Liver (tissue), 9 donors: Measurements from ENCODE around the gene ULK1. TPM values are rescaled to one million over a fixed set of nuclear protein-coding genes. Genes with fewer than 3 reads are reported as not detected.

Experiments
- DNase-seq: peaks from one replicate; pipeline ENCODE4 v3.0.0-alpha.2; 2017; ENCODE audit warnings: low spot score
- H3K27ac ChIP-seq, 2 donors: one replicate each; pipeline ENCODE4 v1.7.0; 2013; ENCODE audit warnings: inconsistent platforms in 2 of 2, low read length in 2 of 2, control low read depth in 1 of 2, low read depth in 1 of 2, mild to moderate bottlenecking in 1 of 2
- H3K27me3 ChIP-seq, 4 donors: one replicate each; pipeline versions ENCODE4 v1.6.1 to v1.7.0; 2013; ENCODE audit warnings: low read length in 3 of 4, inconsistent platforms in 1 of 4, mild to moderate bottlenecking in 1 of 4, moderate library complexity in 1 of 4; ENCODE audit not compliant: control insufficient read depth in 4 of 4, insufficient read depth in 4 of 4
- H3K36me3 ChIP-seq, 4 donors: one replicate each; pipeline versions ENCODE4 v1.6.1 to v1.7.0; 2013; ENCODE audit warnings: low read length in 3 of 4, mild to moderate bottlenecking in 3 of 4, low read depth in 1 of 4, moderate library complexity in 1 of 4; ENCODE audit not compliant: control insufficient read depth in 4 of 4, insufficient read depth in 3 of 4
- H3K4me1 ChIP-seq, 4 donors: one replicate each; pipeline versions ENCODE4 v1.6.1 to v1.7.0; 2013; ENCODE audit warnings: low read length in 3 of 4, mild to moderate bottlenecking in 3 of 4, moderate library complexity in 1 of 4; ENCODE audit not compliant: control insufficient read depth in 4 of 4, insufficient read depth in 4 of 4
- H3K4me3 ChIP-seq, 3 donors: one replicate each; pipeline versions ENCODE4 v1.6.1 to v1.7.0; 2013; ENCODE audit warnings: low read length in 3 of 3, control low read depth in 1 of 3, low read depth in 1 of 3, mild to moderate bottlenecking in 1 of 3
- H3K9ac ChIP-seq, 2 donors: one replicate each; pipeline ENCODE4 v1.7.0; 2013; ENCODE audit warnings: low read length in 2 of 2, mild to moderate bottlenecking in 2 of 2, moderate library complexity in 2 of 2, control low read depth in 1 of 2, low read depth in 1 of 2
- H3K9me3 ChIP-seq, 4 donors: one replicate each; pipeline versions ENCODE4 v1.6.1 to v1.7.0; 2013; ENCODE audit warnings: low read length in 3 of 4; ENCODE audit not compliant: control insufficient read depth in 4 of 4
- EGR1 ChIP-seq, 2 donors: IDR thresholded peaks; 2 replicates each; pipeline ENCODE4 v1.6.1; 2016 to 2018; ENCODE audit warnings: antibody characterized with exemption in 2 of 2, low read depth in 2 of 2
- JUND ChIP-seq, 2 donors: IDR thresholded peaks; 2 replicates each; pipeline ENCODE4 v1.6.1; 2016; ENCODE audit warnings: antibody characterized with exemption in 2 of 2
- MAX ChIP-seq: IDR thresholded peaks from 2 replicates; pipeline ENCODE4 v1.6.1; 2016; ENCODE audit warnings: antibody characterized with exemption
- NR2F2 ChIP-seq: IDR thresholded peaks from 2 replicates; pipeline ENCODE4 v1.6.1; 2016; ENCODE audit warnings: antibody characterized with exemption
- RAD21 ChIP-seq, 2 donors: IDR thresholded peaks; 2 replicates each; pipeline ENCODE4 v1.6.1; 2016; ENCODE audit warnings: antibody characterized with exemption in 2 of 2, mild to moderate bottlenecking in 2 of 2
- SP1 ChIP-seq: IDR thresholded peaks from 2 replicates; pipeline ENCODE4 v1.6.1; 2018; ENCODE audit warnings: antibody characterized with exemption, mild to moderate bottlenecking
- TAF1 ChIP-seq: conservative IDR thresholded peaks from 2 replicates; pipeline ENCODE4 v1.6.1; 2016; ENCODE audit warnings: antibody characterized with exemption, mild to moderate bottlenecking
- YY1 ChIP-seq: IDR thresholded peaks from 2 replicates; pipeline ENCODE4 v1.6.1; 2016; ENCODE audit warnings: antibody characterized with exemption, mild to moderate bottlenecking
- ZBTB33 ChIP-seq: IDR thresholded peaks from 2 replicates; pipeline ENCODE4 v1.6.1; 2016; ENCODE audit warnings: antibody characterized with exemption
- WGBS: extraction: QIAGEN DNeasy Blood & Tissue Kit; methylation state at CpG from one replicate; pipeline ENCODE4 v1.1.7; 2013; 5-methylcytosine and 5-hydroxymethylcytosine counted together
- polyA plus RNA-seq, 2 donors: library from polyadenylated mRNA; stranded (reverse) in 1 of 2; unstranded in 1 of 2; fragments of 200-250 nt in 1 of 2; fragments of >200 nt in 1 of 2; fragmentation: Nextera tagmentation in 1 of 2; extraction: Ambion mirVana in 1 of 2; gene quantifications; one replicate each; pipeline versions ENCODE4 v1.2.1 to v1.2.3, GENCODE V29; 2013 to 2015
- total RNA-seq, 2 donors: library from RNA; depleted of rRNA; stranded (reverse); fragments of >200 nt; gene quantifications; one replicate each; pipeline ENCODE4 v1.2.3, GENCODE V29; 2014
- donor health status: healthy.
- donor health status: healthy.
- donor health status: healthy.
- donor health status: healthy.
- donor health status: healthy.

ULK1 gene
- total and polyA plus RNA-seq, 4 donors: 12.5 to 41.7 (median 15.1) TPM

- TF ChIP-seq SP1: no peak
- TF ChIP-seq JUND (IDR thresholded peaks at IDR 0.05): no peak
Observed at GRCh38 chr12:131901431-131902331, 7.3 kb downstream of the ULK1 start (continued).

- H3K27me3 ChIP-seq: no peaks in the 10 kb centered on the region
- 88% methylated on average over 25 of the region's 25 CpGs for WGBS
- H3K9ac ChIP-seq: no peak overlapping the region
- TF ChIP-seq EGR1 (IDR thresholded peaks at IDR 0.05; ENCODE audit: low read depth in 2 of 2) (no peak), NR2F2 (no peak), MAX (no peak), ZBTB33 (no peak), RAD21 (IDR thresholded peaks at IDR 0.05) (no peak), YY1 (no peak)
- peaks cover 0 to 12% (median 11%) of the 10 kb centered on the region in 4 donors for H3K36me3 ChIP-seq
- H3K4me3 ChIP-seq: no peak overlapping the region
- DNase-seq: peak; percentile 31
- H3K9me3 ChIP-seq: no peaks in the 10 kb centered on the region
- no peak overlapping the region for H3K27ac ChIP-seq
- H3K4me1 ChIP-seq: peaks cover 0 to 13% (median 3%) of the 10 kb centered on the region in 4 donors
Observed at GRCh38 chr12:131902332-131903241, 8.2 kb downstream of the ULK1 start.

- TF ChIP-seq TAF1: no peak
- no peak overlapping the region for H3K9ac ChIP-seq
- H3K9me3 ChIP-seq: no peaks in the 10 kb centered on the region
- WGBS: 90% methylated on average over 13 of the region's 13 CpGs
- no peaks in the 10 kb centered on the region for H3K27me3 ChIP-seq
- no peak for DNase-seq
- H3K4me3 ChIP-seq: no peak overlapping the region
- H3K36me3 ChIP-seq: peaks cover 8 to 15% (median 10%) of the 10 kb centered on the region in 4 donors
- no peak overlapping the region for H3K27ac ChIP-seq
- peaks cover 0 to 9% (median 2%) of the 10 kb centered on the region in 4 donors for H3K4me1 ChIP-seq
Observed at GRCh38 chr12:131903270-131904255, 9.1 kb downstream of the ULK1 start.
